MCF 10A (cell line): ENCODE data around the gene CPSF4L. TPM values are rescaled to one million over a fixed set of nuclear protein-coding genes. Genes with fewer than 3 reads are reported as not detected.

ENCODE experiments used
- BruUV-seq: library from RNA; stranded (reverse); fragments of 400-500 nt; replicated peaks from 2 replicates; lab custom pipeline; 2021; lab: Mats Ljungman, UMichigan
- CTCF ChIA-PET: fragments of 300-600 bp; sonication (Branson Sonifier 250); formaldehyde crosslinking; extraction: SDS; loops from one replicate; lab custom pipeline; 2021; ENCODE audit warnings: antibody characterized with exemption, inconsistent platforms; lab: Yijun Ruan, JAX
- POLR2A ChIA-PET: fragments of 300-600, 350-650 bp; sonication (Branson Sonifier 250); formaldehyde crosslinking; extraction: SDS; loops from one replicate; lab custom pipeline; 2020; ENCODE audit warnings: antibody characterized with exemption, inconsistent platforms; lab: Yijun Ruan, JAX
- DNase-seq: peaks from one replicate; pipeline ENCODE4 v3.0.0-alpha.2; 2018; ENCODE audit not compliant: unreplicated experiment
- H3K27ac Mint-ChIP-seq: one replicate; pipeline ENCODE4 v1.8.0; 2022; ENCODE audit warnings: mild to moderate bottlenecking, low read depth, mixed read lengths; ENCODE audit not compliant: unreplicated experiment
- H3K27me3 Mint-ChIP-seq: one replicate; pipeline ENCODE4 v1.8.0; 2022; ENCODE audit warnings: mixed read lengths; ENCODE audit not compliant: insufficient read depth, unreplicated experiment
- H3K36me3 Mint-ChIP-seq: one replicate; pipeline ENCODE4 v1.8.0; 2022; ENCODE audit warnings: mild to moderate bottlenecking, moderate library complexity, mixed read lengths; ENCODE audit not compliant: insufficient read depth, unreplicated experiment
- H3K4me1 Mint-ChIP-seq: one replicate; pipeline ENCODE4 v1.8.0; 2022; ENCODE audit warnings: mixed read lengths; ENCODE audit not compliant: insufficient read depth, unreplicated experiment
- H3K4me3 Mint-ChIP-seq: one replicate; pipeline ENCODE4 v1.8.0; 2022; ENCODE audit warnings: mild to moderate bottlenecking, moderate library complexity, mixed read lengths; ENCODE audit not compliant: unreplicated experiment
- H3K9me3 Mint-ChIP-seq: one replicate; pipeline ENCODE4 v1.8.0; 2022; ENCODE audit warnings: mixed read lengths; ENCODE audit not compliant: unreplicated experiment
- CTCF ChIP-seq: fragments of 200-600 bp; IDR thresholded peaks from one replicate; pipeline ENCODE4 v1.8.0; 2022; ENCODE audit warnings: antibody characterized with exemption, mild to moderate bottlenecking; ENCODE audit not compliant: unreplicated experiment
- intact Hi-C: fragments of 100-400 bp; cut with micrococcal nuclease; formaldehyde crosslinking; loops from 2 replicates; pipeline ENCODE4 v1.14.1; 2022
- total RNA-seq: library from RNA; stranded (reverse); gene quantifications from 2 replicates; pipeline ENCODE4 v1.2.3, GENCODE V29; 2022

Gene CPSF4L
- total RNA-seq, 1 experiment from 2014 or later: not detected

- ChIA-PET POLR2A (interaction anchor here (0.5 kb wide), 1 partner anchor 42 kb away, joined by 3 read pairs; no protein-coding TSS in a partner anchor), CTCF (interaction anchor here (1.1 to 3.5 kb wide), 3 partner anchors 26 to 86 kb away, joined by 3 to 12 read pairs (median 6); no protein-coding TSS in a partner anchor)
- no peaks in the 10 kb centered on the region for H3K9me3 Mint-ChIP-seq
- H3K4me3 Mint-ChIP-seq: no peak overlapping the region
- no peak for DNase-seq
- no peak for TF ChIP-seq CTCF
- no peak overlapping the region for H3K27ac Mint-ChIP-seq
- intact Hi-C loops: no loop called here
- peaks cover 29% of the 10 kb centered on the region for H3K36me3 Mint-ChIP-seq
- no peaks in the 10 kb centered on the region for H3K27me3 Mint-ChIP-seq
- H3K4me1 Mint-ChIP-seq: peaks cover 26% of the 10 kb centered on the region
- BruUV-seq: no TSS peak
Observed at GRCh38 chr17:73284354-73284753, 22.7 kb upstream of the CPSF4L start.

DNA sequence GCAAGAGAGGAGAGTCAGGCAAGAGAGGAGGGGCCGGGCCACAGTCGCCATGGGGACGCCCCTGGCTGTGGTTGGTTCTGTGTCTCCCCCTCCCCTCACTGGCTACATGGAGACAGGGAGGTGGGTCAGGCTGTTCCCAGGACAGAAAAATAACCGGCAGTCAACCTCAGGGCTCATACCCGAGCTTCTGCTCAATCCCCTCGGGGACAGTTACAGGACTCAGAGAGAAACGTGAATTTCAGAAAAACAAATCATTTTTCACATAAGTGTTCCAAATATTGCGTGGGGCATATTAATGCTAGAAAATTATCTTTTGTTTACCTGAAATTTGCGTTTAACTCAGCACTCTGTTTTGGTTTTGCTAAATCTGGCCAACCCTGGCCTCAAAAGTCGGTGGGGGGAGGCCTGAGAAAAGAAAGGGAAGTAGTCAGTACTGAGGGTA lies 22.2 kb upstream of the CPSF4L start:
- H3K27ac Mint-ChIP-seq: no peak overlapping the region
- BruUV-seq: TSS peak; percentile 56
- no peaks in the 10 kb centered on the region for H3K27me3 Mint-ChIP-seq
- intact Hi-C loops: no loop called here
- ChIA-PET POLR2A (interaction anchor here (0.5 kb wide), 1 partner anchor 42 kb away, joined by 3 read pairs; no protein-coding TSS in a partner anchor), CTCF (interaction anchor here (0.8 to 3.5 kb wide), 4 partner anchors 27 to 745 kb away, joined by 3 to 12 read pairs (median 4); no protein-coding TSS in a partner anchor)
- H3K9me3 Mint-ChIP-seq: no peaks in the 10 kb centered on the region
- H3K36me3 Mint-ChIP-seq: peaks cover 29% of the 10 kb centered on the region
- H3K4me1 Mint-ChIP-seq: peaks cover 29% of the 10 kb centered on the region
- H3K4me3 Mint-ChIP-seq: no peak overlapping the region
- no peak for TF ChIP-seq CTCF
- DNase-seq: no peak

DNA sequence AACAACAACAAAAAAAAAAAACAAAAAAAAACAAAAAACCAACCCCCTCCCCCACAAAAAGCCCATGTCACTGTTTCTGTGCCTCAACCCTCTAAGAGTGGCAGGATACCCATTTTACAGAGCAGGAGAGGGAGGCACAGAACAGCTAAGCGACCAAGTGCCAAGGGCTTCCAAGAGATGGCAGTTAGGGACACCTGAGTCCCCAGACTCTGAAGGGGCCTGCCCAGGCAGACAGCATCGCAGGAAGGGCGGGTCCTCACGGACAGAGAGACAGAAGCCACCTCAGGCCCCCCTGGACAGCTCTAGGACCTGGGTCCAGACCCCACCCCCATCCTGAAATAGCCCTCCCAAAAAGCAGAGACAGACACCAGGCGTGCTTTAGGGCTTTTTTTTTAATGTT lies 21.6 kb upstream of the CPSF4L start:
- Mint-ChIP-seq H3K9me3 (no peaks in the 10 kb centered on the region), H3K4me3 (no peak overlapping the region), H3K36me3 (peaks cover 29% of the 10 kb centered on the region), H3K27me3 (no peaks in the 10 kb centered on the region), H3K4me1 (peaks cover 30% of the 10 kb centered on the region), H3K27ac (no peak overlapping the region)
- TF ChIP-seq CTCF: no peak
- POLR2A ChIA-PET: no interaction called here
- DNase-seq: no peak
- BruUV-seq: no TSS peak
- intact Hi-C loops: no loop called here
- CTCF ChIA-PET: interaction anchor here (0.8 to 3.5 kb wide), 2 partner anchors 87 to 745 kb away, joined by 3 to 12 read pairs; no protein-coding TSS in a partner anchor

DNA sequence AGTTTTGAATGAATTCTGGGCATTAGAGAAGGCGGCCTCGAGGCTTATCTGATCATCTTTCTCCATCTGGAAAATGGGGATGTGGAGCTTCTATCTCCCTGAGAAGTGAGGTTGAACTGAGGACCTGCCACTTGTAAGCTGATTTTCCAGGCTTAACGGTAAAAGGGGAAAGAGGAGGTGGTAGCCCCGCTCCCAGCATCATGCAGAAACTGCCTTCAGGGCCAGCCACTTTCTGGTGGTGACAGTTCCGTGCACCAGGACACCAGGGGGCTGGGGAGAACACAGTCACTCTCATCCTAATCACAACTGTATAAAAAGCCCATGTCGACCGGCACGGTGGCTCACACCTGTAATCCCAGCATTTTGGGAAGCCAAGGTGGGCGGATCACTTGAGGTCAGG lies 20.9 kb upstream of the CPSF4L start:
- no peaks in the 10 kb centered on the region for H3K9me3 Mint-ChIP-seq
- intact Hi-C loops: no loop called here
- no peak overlapping the region for H3K4me3 Mint-ChIP-seq
- DNase-seq: no peak
- BruUV-seq: no TSS peak
- H3K36me3 Mint-ChIP-seq: peaks cover 29% of the 10 kb centered on the region
- peaks cover 25% of the 10 kb centered on the region for H3K4me1 Mint-ChIP-seq
- ChIA-PET POLR2A (no interaction called here), CTCF (interaction anchor here (3.5 kb wide), 1 partner anchor 88 kb away, joined by 12 read pairs; no protein-coding TSS in a partner anchor)
- H3K27me3 Mint-ChIP-seq: no peaks in the 10 kb centered on the region
- no peak for TF ChIP-seq CTCF
- H3K27ac Mint-ChIP-seq: no peak overlapping the region
